ENCODE data around the gene SCP2. TPM values are rescaled to one million over a fixed set of nuclear protein-coding genes. Genes with fewer than 3 reads are reported as not detected.

SCP2 gene
- total RNA-seq, 5 donors from 2014 or later (not counting 1 experiment from before 2014, with no cell fraction given), result 46.5 to 63.9 (median 51.8) TPM

DNA sequence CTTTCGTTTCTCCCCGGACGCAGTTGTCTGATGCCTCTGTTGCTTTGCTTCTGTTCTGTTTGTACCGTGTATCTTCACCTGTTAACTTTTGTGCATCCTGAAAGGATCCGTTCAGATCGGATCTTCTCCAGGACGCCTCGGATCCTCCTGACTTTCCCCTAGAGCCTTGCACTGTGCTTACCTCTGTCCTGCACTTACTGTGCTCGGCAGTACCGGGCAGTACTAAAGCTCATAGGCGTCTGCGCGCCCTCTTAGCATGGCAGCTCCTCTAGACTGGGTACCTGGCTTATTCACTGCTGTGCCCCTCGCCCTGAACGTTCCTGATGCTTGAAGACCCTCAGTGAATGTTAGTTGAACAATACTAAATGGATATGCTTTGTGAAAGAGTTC lies 934 bp downstream of the SCP2 start:
- DNase-seq (peak in 1 of 35 experiments; percentile 29), ATAC-seq (replicated peaks in 1 of 4) (peak in 1 of 4 experiments; percentile 6)
- Mint-ChIP-seq H3K9me3 (no peaks in the 10 kb centered on the region), H3K4me3 (peak overlapping the region; percentile 84 to 96 (median 85)), H3K27me3 (peaks cover 0 to 2% of the 10 kb centered on the region in 2 donors), H3K4me1 (peaks cover 23 to 27% (median 24%) of the 10 kb centered on the region in 3 donors), H3K36me3 (no peaks in the 10 kb centered on the region), H3K27ac (peak overlapping the region; percentile 13 to 56)
- ChIA-PET POLR2A (no interaction called here), CTCF (no interaction called here)
- Histone ChIP-seq H3K9me3 (no peaks in the 10 kb centered on the region), H3K27me3 (replicated peaks in 1 of 2; ENCODE audit: control insufficient read depth in 2 of 2, extremely low read depth in 1 of 2, insufficient read depth in 2 of 2, low read length in 1 of 2) (no peaks in the 10 kb centered on the region), H3K4me3 (ENCODE audit: control insufficient read depth in 1 of 2, extremely low read depth in 1 of 2, low read length in 1 of 2) (peak overlapping the region; percentile 65 to 81), H3K36me3 (ENCODE audit: control insufficient read depth in 2 of 2, extremely low read depth in 1 of 2, insufficient read depth in 1 of 2, low read length in 1 of 2) (no peaks in the 10 kb centered on the region), H3K4me1 (ENCODE audit: control insufficient read depth in 1 of 2, extremely low read depth in 1 of 2, insufficient read depth in 2 of 2, low read length in 2 of 2) (peaks cover 3 to 21% of the 10 kb centered on the region in 2 experiments), H3K27ac (ENCODE audit: low read length) (no peak overlapping the region)
- WGBS (ENCODE audit: insufficient coverage), result 49% methylated on average over 14 of the region's 15 CpGs

DNA sequence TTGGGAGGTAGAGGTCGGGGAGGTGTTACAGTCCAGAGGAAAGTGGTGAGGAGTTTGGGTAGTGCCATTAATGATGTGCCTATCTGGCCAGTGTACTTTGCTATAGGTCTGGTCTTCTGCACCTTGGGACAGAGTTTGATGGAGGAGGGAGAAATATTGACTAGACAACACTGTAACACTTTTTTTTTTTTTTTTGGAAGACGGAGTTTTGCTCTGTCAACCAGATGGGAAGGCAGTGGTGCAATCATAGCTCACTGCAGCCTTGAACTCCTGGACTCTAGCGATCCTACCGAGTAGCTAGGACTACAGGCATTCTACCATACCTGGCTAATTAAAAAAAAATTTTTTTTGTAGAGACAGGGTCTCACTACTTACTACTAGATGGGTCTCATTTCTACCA lies 1.9 kb downstream of the SCP2 start:
- ATAC-seq (replicated peaks in 1 of 4) (no peak), DNase-seq (no peak)
- Histone ChIP-seq H3K9me3 (no peaks in the 10 kb centered on the region), H3K4me1 (ENCODE audit: control insufficient read depth in 1 of 2, extremely low read depth in 1 of 2, insufficient read depth in 2 of 2, low read length in 2 of 2) (peaks cover 3 to 21% of the 10 kb centered on the region in 2 experiments), H3K4me3 (ENCODE audit: control insufficient read depth in 1 of 2, extremely low read depth in 1 of 2, low read length in 1 of 2) (no peak overlapping the region), H3K27me3 (replicated peaks in 1 of 2; ENCODE audit: control insufficient read depth in 2 of 2, extremely low read depth in 1 of 2, insufficient read depth in 2 of 2, low read length in 1 of 2) (no peaks in the 10 kb centered on the region), H3K36me3 (ENCODE audit: control insufficient read depth in 2 of 2, extremely low read depth in 1 of 2, insufficient read depth in 1 of 2, low read length in 1 of 2) (no peaks in the 10 kb centered on the region), H3K27ac (ENCODE audit: low read length) (no peak overlapping the region)
- Mint-ChIP-seq H3K27ac (no peak overlapping the region), H3K9me3 (no peaks in the 10 kb centered on the region), H3K27me3 (peaks cover 0 to 2% of the 10 kb centered on the region in 2 donors), H3K4me1 (peaks cover 21 to 27% (median 24%) of the 10 kb centered on the region in 3 donors), H3K4me3 (peak overlapping the region in 1 of 3 donors; percentile 0), H3K36me3 (no peaks in the 10 kb centered on the region)
- CTCF ChIA-PET, result interaction anchor here in 1 of 2 donors (0.6 kb wide), 1 partner anchor 257 kb away, joined by 6 read pairs; no protein-coding TSS in a partner anchor
- POLR2A ChIA-PET, result interaction anchor here in 1 of 2 donors (0.6 kb wide), 1 partner anchor 891 kb away, joined by 5 read pairs; no protein-coding TSS in a partner anchor
- WGBS (ENCODE audit: insufficient coverage), result 100% methylated on average over 1 of the region's 4 CpGs

DNA sequence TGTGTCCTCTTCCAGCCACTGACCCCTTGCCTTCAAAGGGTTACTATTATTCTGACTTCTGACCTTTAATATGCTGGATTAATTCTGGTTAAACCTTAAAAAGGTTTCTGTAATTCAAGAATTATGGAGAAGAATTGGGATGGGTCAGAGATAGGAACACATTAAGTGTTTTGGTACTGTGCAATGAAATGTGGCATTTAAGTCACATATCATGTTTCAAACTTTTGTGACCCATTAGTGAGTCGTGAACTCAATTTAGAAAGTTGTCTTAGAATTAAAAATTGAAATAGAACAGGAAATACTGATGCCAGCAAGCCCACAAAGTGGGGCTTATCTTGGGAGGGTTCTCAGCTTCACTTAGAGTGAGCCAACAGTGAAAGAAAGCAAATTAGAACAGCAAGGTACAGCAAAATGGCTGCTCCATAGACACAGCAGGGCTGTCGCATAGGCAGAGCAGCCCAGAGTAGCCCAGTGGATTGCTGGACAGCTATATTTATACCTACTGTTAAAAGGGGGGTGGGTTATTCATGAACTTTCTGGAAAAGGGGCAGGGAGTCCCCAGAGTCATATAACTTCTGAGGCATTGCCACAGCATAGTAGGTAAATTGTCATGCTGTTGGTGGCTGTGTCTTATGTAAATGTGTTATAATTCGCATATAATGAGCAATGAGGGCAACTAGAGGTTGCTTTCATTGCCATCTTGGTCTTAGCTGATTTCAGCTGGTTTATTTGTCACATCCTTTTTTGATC lies 10.5 kb downstream of the SCP2 start:
- Histone ChIP-seq H3K36me3 (ENCODE audit: control insufficient read depth in 2 of 2, extremely low read depth in 1 of 2, insufficient read depth in 1 of 2, low read length in 1 of 2) (no peaks in the 10 kb centered on the region), H3K27ac (ENCODE audit: low read length) (no peak overlapping the region), H3K9me3 (no peaks in the 10 kb centered on the region), H3K27me3 (replicated peaks in 1 of 2; ENCODE audit: control insufficient read depth in 2 of 2, extremely low read depth in 1 of 2, insufficient read depth in 2 of 2, low read length in 1 of 2) (no peaks in the 10 kb centered on the region), H3K4me1 (ENCODE audit: control insufficient read depth in 1 of 2, extremely low read depth in 1 of 2, insufficient read depth in 2 of 2, low read length in 2 of 2) (no peaks in the 10 kb centered on the region), H3K4me3 (ENCODE audit: control insufficient read depth in 1 of 2, extremely low read depth in 1 of 2, low read length in 1 of 2) (no peak overlapping the region)
- DNase-seq (no peak), ATAC-seq (replicated peaks in 1 of 4) (no peak)
- Mint-ChIP-seq H3K9me3 (no peaks in the 10 kb centered on the region), H3K4me3 (no peak overlapping the region), H3K27me3 (no peaks in the 10 kb centered on the region), H3K27ac (no peak overlapping the region), H3K4me1 (peaks cover 2 to 12% (median 5%) of the 10 kb centered on the region in 3 donors), H3K36me3 (peaks cover 7% of the 10 kb centered on the region)
- ChIA-PET POLR2A (no interaction called here), CTCF (no interaction called here)
- WGBS (ENCODE audit: insufficient coverage), result 86% methylated on average over 2 of the region's 3 CpGs

DNA sequence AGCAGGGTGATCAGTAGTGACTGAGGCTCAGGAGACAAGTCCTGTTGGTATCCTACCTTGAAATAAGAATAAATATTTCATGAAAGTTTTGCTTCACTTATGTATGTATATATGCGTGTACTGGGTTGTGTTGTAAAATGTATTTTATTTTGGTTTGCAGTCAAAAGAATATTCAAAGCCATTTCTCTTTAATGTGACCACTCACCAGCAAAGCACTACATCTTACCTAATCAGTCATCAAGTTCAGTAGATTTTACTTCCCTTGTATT lies 11.0 kb downstream of the SCP2 start:
- ChIA-PET CTCF (no interaction called here), POLR2A (no interaction called here)
- WGBS (ENCODE audit: insufficient coverage), result no CpG with 5 or more reads among the region's 1 CpG
- no peak overlapping the region for H3K4me3 Mint-ChIP-seq
- H3K36me3 Mint-ChIP-seq, result peaks cover 7% of the 10 kb centered on the region
- peaks cover 2 to 12% (median 5%) of the 10 kb centered on the region in 3 donors for H3K4me1 Mint-ChIP-seq
- no peak overlapping the region for H3K27ac Mint-ChIP-seq
- Histone ChIP-seq H3K4me1 (ENCODE audit: control insufficient read depth in 1 of 2, extremely low read depth in 1 of 2, insufficient read depth in 2 of 2, low read length in 2 of 2) (no peaks in the 10 kb centered on the region), H3K9me3 (no peaks in the 10 kb centered on the region), H3K36me3 (ENCODE audit: control insufficient read depth in 2 of 2, extremely low read depth in 1 of 2, insufficient read depth in 1 of 2, low read length in 1 of 2) (no peaks in the 10 kb centered on the region), H3K4me3 (ENCODE audit: control insufficient read depth in 1 of 2, extremely low read depth in 1 of 2, low read length in 1 of 2) (no peak overlapping the region), H3K27me3 (replicated peaks in 1 of 2; ENCODE audit: control insufficient read depth in 2 of 2, extremely low read depth in 1 of 2, insufficient read depth in 2 of 2, low read length in 1 of 2) (no peaks in the 10 kb centered on the region), H3K27ac (ENCODE audit: low read length) (no peak overlapping the region)
- no peak for DNase-seq
- H3K9me3 Mint-ChIP-seq, result no peaks in the 10 kb centered on the region
- H3K27me3 Mint-ChIP-seq, result no peaks in the 10 kb centered on the region
- ATAC-seq (replicated peaks in 1 of 4), result no peak

DNA sequence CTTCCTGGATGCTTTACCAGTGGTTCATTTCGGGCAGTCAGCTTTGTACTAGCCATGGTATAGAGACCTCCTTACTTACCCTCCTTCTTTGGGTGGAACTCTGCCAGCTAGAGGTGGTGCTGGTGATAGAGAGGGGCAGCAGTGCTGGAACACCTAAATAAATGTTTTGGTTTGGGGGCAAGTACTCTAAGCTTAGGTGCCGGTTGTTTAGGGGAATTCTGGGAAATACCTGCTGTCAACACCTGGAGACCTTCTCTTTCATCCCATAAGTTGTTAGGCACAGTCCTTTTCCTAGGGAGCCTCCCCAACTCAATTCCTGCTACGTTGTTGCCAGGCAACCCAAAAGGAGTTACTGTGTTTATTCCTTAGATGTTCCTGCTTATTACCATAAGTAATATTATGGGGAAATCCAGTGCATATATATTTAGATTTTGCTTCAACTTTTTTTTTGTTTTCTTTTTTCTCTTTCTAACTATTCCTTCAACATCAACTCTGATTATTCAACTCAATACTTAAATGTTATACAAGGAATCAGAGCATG lies 16.9 kb downstream of the SCP2 start:
- CTCF ChIA-PET, result no interaction called here

DNA sequence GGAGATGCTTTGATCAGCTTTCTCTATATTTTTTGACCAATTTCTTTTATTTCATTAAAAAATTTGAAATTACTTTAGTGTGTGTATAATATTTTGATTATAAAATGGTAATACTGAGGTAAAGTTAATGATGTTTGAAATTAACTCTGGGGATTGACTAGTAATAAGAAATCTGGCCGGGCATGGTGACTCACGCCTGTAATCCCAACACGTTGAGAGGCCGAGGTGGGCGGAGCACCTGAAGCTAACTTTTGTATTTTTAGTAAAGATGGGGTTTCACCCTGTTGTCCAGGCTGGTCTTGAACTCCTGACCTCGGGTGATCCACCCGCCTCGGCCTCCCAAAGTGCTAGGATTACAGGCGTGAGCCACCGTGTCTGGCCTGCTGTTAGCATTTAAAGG lies 17.5 kb downstream of the SCP2 start:
- Histone ChIP-seq H3K9me3 (no peaks in the 10 kb centered on the region), H3K27ac (ENCODE audit: low read length) (no peak overlapping the region), H3K36me3 (ENCODE audit: control insufficient read depth in 2 of 2, extremely low read depth in 1 of 2, insufficient read depth in 1 of 2, low read length in 1 of 2) (no peaks in the 10 kb centered on the region), H3K27me3 (replicated peaks in 1 of 2; ENCODE audit: control insufficient read depth in 2 of 2, extremely low read depth in 1 of 2, insufficient read depth in 2 of 2, low read length in 1 of 2) (no peaks in the 10 kb centered on the region), H3K4me3 (ENCODE audit: control insufficient read depth in 1 of 2, extremely low read depth in 1 of 2, low read length in 1 of 2) (no peak overlapping the region), H3K4me1 (ENCODE audit: control insufficient read depth in 1 of 2, extremely low read depth in 1 of 2, insufficient read depth in 2 of 2, low read length in 2 of 2) (no peaks in the 10 kb centered on the region)
- no peaks in the 10 kb centered on the region for H3K9me3 Mint-ChIP-seq
- WGBS (ENCODE audit: insufficient coverage), result 91% methylated on average over 3 of the region's 10 CpGs
- ATAC-seq (replicated peaks in 1 of 4) (no peak), DNase-seq (no peak)
- ChIA-PET CTCF (no interaction called here), POLR2A (no interaction called here)
- H3K4me3 Mint-ChIP-seq, result no peak overlapping the region
- H3K27me3 Mint-ChIP-seq, result no peaks in the 10 kb centered on the region
- no peaks in the 10 kb centered on the region for H3K4me1 Mint-ChIP-seq
- peaks cover 18% of the 10 kb centered on the region for H3K36me3 Mint-ChIP-seq
- H3K27ac Mint-ChIP-seq, result no peak overlapping the region

More for the DNA sequence above, 16.9 kb downstream of the SCP2 start:
- ATAC-seq (replicated peaks in 1 of 4), result no peak
- no peaks in the 10 kb centered on the region for H3K9me3 ChIP-seq
- no peaks in the 10 kb centered on the region for H3K4me1 ChIP-seq (ENCODE audit: control insufficient read depth in 1 of 2, extremely low read depth in 1 of 2, insufficient read depth in 2 of 2, low read length in 2 of 2)
- no peak overlapping the region for H3K4me3 ChIP-seq (ENCODE audit: control insufficient read depth in 1 of 2, extremely low read depth in 1 of 2, low read length in 1 of 2)
- Mint-ChIP-seq H3K9me3 (no peaks in the 10 kb centered on the region), H3K4me1 (no peaks in the 10 kb centered on the region), H3K27me3 (no peaks in the 10 kb centered on the region), H3K36me3 (peaks cover 12% of the 10 kb centered on the region), H3K27ac (no peak overlapping the region), H3K4me3 (no peak overlapping the region)
- WGBS (ENCODE audit: insufficient coverage), result no CpG with 5 or more reads among the region's 3 CpGs
- POLR2A ChIA-PET, result no interaction called here
- H3K27ac ChIP-seq (ENCODE audit: low read length), result no peak overlapping the region
- no peak for DNase-seq
- H3K36me3 ChIP-seq (ENCODE audit: control insufficient read depth in 2 of 2, extremely low read depth in 1 of 2, insufficient read depth in 1 of 2, low read length in 1 of 2), result no peaks in the 10 kb centered on the region
- no peaks in the 10 kb centered on the region for H3K27me3 ChIP-seq (replicated peaks in 1 of 2; ENCODE audit: control insufficient read depth in 2 of 2, extremely low read depth in 1 of 2, insufficient read depth in 2 of 2, low read length in 1 of 2)
